NOMO-1 treated with dmso at 0.1 percent for 144 hours (cell line): ENCODE data around the gene PRAC2.

Experiments used
- DNase-seq: peaks from one replicate; lab custom pipeline; 2025; ENCODE audit not compliant: unreplicated experiment; lab: John Stamatoyannopoulos, UW

The PRAC2 gene

GRCh38 chr17:48733632-48734328 is 10.8 kb downstream of the PRAC2 start:
- DNase-seq: no peak

GRCh38 chr17:48734333-48735061 is 11.5 kb downstream of the PRAC2 start:
- DNase-seq: no peak

GRCh38 chr17:48735062-48735351 is 12.0 kb downstream of the PRAC2 start:
- no peak for DNase-seq

GRCh38 chr17:48737330-48738043 is 14.5 kb downstream of the PRAC2 start:
- no peak for DNase-seq

- no peak for DNase-seq
Measured at GRCh38 chr17:48738424-48738802, 15.4 kb downstream of the PRAC2 start.

GRCh38 chr17:48738803-48739526 is 16.0 kb downstream of the PRAC2 start:
- DNase-seq: no peak

GRCh38 chr17:48740537-48740936 is 17.6 kb downstream of the PRAC2 start:
- DNase-seq: no peak

- no peak for DNase-seq
Measured at GRCh38 chr17:48745381-48746275, 22.6 kb downstream of the PRAC2 start.

GRCh38 chr17:48746916-48747444 is 24.0 kb downstream of the PRAC2 start:
- DNase-seq: no peak

GRCh38 chr17:48747445-48748363 is 24.7 kb downstream of the PRAC2 start:
- DNase-seq: no peak

- DNase-seq: no peak
Measured at GRCh38 chr17:48748718-48749566, 26.0 kb downstream of the PRAC2 start.

GRCh38 chr17:48749621-48750553 is 26.9 kb downstream of the PRAC2 start:
- no peak for DNase-seq

GRCh38 chr17:48751172-48751571 is 28.2 kb downstream of the PRAC2 start:
- no peak for DNase-seq

- DNase-seq: no peak
Measured at GRCh38 chr17:48751733-48752398, 28.9 kb downstream of the PRAC2 start.

GRCh38 chr17:48752399-48753288 is 29.7 kb downstream of the PRAC2 start:
- no peak for DNase-seq
